Measurements from ENCODE around the gene RAB11B.
"Not testable (repeated sequence)": the region's sequence is repeated elsewhere in the genome, so short reads cannot be mapped to it uniquely, and the experiment has no call there.

RAB11B gene

DNA sequence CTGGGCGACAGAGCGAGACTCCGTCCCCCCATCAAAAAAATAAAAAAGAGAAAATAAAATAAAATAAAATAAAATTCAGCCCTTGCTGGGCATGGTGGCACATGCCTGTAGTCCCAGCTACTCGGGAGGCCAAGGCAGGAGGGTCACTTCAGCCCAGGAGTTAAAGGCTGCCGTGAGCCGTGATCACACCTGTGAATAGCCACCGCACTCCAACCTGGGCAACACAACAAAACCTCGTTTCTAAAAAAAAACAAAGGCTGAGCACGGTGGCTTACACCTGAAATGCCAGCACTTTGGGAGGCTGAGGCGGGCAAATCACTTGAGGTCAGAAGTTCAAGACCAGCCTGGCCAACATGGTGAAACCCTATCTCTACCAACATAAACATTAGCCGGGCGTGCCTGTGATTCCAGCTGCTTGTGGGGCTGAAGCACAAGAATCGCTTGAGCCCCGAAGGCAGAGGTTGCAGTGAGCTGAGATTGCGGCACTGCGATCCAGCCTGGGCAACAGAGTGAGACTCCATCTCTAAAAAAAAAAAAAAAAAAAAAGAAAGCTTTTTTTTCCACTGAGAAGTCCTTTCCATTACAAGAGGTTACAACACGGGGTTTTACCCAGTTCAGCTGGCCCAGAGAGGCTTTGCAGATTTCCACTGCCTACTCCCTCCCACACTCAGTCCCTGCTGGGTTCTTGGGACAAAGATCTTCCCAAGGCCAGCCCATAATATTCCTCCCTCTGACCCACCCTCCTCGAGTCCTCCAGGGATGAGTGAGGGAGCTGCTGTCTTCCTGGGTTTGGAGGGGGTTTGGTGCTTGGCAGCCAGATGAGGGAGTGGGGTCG lies 19.8 kb upstream of the RAB11B start:
- no peak for DNase-seq (ENCODE audit: low read depth in 2 of 2)

DNA sequence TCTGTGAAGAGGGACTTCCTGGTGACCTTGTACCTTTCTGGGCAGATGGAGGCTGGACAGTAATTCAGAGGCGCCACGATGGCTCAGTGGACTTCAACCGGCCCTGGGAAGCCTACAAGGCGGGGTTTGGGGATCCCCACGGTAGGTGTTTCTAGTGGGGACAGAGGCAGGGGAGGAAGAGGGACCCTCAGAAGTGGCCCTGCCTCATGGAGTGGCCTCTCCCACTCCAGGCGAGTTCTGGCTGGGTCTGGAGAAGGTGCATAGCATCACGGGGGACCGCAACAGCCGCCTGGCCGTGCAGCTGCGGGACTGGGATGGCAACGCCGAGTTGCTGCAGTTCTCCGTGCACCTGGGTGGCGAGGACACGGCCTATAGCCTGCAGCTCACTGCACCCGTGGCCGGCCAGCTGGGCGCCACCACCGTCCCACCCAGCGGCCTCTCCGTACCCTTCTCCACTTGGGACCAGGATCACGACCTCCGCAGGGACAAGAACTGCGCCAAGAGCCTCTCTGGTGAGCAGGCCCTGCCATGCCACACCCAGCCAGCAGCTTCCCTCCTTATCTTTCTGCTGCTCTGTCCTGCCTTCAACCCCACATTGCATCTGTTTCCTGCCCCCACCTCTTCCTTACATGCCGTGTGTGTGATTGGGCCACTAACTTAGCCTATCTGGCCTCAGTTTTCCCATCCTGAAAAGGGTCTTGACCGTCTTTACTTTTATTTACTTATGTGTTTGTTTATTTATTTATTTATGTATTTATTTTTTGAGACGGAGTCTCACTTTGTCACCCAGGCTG lies 19.0 kb upstream of the RAB11B start:
- no peak for DNase-seq (ENCODE audit: low read depth in 2 of 2)

DNA sequence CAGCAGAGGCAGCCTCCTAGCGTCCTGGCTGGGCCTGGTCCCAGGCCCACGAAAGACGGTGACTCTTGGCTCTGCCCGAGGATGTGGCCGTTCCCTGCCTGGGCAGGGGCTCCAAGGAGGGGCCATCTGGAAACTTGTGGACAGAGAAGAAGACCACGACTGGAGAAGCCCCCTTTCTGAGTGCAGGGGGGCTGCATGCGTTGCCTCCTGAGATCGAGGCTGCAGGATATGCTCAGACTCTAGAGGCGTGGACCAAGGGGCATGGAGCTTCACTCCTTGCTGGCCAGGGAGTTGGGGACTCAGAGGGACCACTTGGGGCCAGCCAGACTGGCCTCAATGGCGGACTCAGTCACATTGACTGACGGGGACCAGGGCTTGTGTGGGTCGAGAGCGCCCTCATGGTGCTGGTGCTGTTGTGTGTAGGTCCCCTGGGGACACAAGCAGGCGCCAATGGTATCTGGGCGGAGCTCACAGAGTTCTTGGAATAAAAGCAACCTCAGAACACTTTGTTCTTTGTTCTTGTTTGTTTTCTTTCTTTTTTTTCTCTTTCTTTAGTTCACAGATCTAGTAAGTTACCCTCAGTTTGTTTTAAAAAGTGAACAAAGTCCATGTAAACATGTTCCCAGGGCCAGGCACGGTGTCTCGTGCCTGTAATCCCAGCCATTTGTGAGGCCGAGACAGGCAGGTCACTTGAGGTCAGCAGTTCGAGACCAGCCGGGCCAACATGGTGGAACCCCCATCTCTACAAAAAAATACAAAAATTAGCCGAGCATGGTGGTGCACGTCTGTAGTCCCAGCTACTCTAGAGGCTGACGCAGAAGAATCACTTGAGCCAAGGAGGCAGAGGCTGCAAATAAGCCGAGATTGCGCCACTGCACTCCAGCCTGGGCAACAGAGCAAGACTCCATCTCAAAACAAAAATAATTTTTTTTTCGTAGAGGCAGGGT lies 16.0 kb upstream of the RAB11B start:
- DNase-seq (ENCODE audit: low read depth in 2 of 2), result no peak

DNA sequence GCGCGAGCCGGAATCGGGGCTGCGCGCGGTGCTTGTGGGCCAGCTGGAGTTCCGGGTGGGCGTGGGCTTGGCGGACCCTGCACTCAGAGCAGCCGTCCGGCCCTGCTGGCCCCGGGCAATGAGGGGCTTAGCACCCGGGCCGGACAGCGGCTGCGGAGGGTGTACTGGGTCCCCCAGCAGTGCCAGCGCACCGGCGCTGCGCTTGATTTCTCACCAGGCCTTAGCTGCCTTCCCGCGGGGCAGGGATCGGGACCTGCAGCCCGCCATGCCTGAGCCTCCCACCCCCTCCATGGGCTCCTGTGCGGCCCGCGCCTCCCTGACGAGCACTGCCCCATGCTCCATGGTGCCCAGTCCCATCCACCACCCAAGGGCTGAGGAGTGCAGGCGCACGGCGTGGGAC lies 14.4 kb upstream of the RAB11B start:
- DNase-seq (ENCODE audit: low read depth in 2 of 2), result not testable (repeated sequence)

DNA sequence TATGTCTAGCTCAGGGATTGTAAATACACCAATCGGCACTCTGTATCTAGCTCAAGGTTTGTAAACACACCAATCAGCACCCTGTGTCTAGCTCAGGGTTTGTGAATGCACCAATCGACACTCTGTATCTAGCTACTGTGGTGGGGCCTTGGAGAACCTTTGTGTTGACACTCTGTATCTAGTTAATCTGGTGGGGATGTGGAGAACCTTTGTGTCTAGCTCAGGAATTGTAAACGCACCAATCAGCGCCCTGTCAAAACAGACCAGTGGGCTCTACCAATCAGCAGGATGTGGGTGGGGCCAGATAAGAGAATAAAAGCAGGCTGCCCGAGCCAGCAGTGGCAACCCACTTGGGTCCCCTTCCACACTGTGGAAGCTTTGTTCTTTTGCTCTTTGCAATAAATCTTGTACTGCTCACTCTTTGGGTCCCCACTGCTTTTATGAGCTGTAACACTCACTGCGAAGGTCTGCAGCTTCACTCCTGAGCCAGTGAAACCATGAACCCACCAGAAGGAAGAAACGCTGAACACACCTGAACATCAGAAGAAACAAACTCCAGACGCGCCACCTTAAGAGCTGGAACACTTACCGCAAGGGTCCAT lies 13.7 kb upstream of the RAB11B start:
- DNase-seq (ENCODE audit: low read depth in 2 of 2), result not testable (repeated sequence)

DNA sequence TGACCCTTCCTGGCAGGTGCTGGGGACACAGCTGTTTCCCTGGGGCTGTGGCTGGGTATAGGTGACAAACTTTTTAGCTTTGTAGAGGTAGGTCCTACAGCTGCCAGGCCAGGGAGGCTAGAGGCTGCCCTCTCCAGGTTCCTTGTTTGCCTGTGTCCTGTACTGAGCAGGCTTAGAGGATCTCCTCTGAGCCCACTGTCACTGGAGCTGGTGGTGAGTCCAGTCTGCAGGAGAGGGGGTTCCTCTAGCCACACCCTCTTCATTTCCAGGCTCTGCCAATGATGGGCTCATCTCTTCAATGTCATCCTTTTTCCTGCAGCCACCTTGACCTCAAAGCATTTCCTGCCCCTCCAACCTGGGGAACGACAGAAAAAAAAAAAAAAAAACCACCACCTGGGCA lies 12.6 kb upstream of the RAB11B start:
- DNase-seq (ENCODE audit: low read depth in 2 of 2), result no peak

DNA sequence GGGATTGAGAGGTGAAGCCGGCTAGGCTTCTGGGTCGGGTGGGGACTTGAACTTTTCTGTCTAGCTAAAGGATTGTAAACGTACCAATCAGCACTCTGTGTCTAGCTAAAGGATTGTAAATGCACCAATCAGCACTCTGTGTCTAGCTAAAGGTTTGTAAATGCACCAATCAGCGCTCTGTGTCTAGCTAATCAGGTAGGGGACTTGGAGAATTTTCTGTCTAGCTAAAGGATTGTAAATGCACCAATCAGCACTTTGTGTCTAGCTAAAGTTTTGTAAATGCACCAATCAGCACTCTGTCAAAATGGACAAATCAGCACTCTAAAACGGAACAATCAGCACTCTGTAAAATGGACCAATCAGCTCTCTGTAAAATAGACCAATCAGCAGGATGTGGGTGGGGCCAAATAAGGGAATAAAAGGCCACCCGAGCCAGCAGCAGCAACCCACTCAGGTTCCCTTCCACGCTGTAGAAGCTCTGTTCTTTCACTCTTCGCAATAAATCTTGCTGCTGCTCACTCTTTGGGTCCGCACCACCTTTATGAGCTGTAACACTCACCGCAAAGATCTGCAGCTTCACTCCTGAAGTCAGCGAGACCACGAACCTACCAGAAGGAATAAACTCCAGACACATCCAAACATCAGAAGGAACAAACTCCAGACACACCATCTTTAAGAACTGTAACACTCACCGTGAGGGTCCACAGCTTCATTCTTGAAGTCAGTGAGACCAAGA lies 10.8 kb upstream of the RAB11B start:
- not testable (repeated sequence) for DNase-seq (ENCODE audit: low read depth in 2 of 2)

DNA sequence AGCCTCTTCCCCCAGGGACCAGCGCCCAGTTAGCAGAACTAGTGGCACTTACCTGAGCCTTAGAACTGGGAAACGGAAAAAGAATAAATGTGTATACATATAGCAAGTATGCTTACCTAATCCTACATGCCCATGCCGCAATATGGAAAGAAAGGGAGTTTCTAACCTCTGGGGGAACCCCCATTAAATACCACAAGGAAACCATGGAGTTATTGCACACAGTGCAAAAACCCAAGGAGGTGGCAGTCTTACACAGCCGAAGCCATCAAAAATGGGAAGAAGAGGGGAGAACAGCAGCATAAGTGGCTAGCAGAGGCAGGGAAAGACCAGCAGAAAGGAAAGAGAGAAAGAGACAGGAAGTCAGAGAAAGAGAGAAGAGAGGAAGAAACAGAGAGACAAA lies 5.6 kb upstream of the RAB11B start:
- not testable (repeated sequence) for DNase-seq (ENCODE audit: low read depth in 2 of 2)

DNA sequence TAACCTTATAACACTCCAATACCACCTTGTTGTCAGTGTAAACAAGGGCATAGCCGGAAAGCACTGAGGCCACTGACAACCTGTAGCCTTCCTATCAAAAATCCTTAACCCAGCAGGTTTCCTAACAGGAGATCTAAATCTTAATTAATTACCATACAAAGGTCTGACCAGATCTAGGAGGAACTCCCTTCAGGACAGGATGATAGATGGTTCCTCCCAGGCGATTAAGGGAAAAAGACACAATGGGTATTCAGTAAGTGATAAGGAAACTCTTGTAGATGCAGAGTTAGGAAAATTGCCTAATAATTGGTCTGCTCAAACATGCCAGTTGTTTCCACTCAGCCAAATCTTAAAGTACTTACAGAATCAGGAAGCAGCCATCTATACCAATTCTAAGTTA lies 5.1 kb upstream of the RAB11B start:
- DNase-seq (ENCODE audit: low read depth in 2 of 2), result not testable (repeated sequence)

DNA sequence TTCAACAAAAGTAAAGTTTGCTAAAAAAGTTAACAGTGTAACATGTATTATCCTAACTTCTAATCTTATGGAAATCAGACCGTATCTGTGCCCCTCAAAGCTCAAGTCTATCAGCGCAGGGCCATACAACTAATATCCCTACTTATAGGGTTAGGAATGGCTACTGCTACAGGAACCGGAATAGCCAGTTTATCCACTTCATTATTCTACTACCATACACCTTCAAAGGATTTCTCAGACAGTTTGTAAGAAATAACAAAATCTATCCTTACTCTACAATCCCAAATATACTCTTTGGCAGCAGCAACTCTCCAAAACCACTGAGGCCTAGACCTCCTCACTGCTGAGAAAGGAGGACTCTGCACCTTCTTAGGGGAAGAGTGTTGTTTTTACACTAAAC lies 4.6 kb upstream of the RAB11B start:
- DNase-seq (ENCODE audit: low read depth in 2 of 2), result not testable (repeated sequence)

DNA sequence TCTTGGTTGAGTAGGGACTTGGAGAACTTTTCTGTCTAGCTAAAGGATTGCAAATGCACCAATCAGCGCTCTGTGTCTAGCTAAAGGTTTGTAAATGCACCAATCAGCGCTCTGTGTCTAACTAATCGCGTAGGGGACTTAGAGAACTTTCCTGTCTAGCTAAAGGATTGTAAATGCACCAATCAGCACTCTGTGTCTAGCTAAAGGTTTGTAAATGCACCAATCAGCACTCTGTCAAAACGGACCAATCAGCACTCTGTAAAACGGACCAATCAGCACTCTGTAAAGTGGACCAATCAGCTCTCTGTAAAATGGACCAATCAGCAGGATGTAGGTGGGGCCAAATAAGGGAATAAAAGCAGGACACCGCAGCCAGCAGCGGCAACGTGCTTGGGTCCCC lies 3.7 kb upstream of the RAB11B start:
- DNase-seq (ENCODE audit: low read depth in 2 of 2), result not testable (repeated sequence)

DNA sequence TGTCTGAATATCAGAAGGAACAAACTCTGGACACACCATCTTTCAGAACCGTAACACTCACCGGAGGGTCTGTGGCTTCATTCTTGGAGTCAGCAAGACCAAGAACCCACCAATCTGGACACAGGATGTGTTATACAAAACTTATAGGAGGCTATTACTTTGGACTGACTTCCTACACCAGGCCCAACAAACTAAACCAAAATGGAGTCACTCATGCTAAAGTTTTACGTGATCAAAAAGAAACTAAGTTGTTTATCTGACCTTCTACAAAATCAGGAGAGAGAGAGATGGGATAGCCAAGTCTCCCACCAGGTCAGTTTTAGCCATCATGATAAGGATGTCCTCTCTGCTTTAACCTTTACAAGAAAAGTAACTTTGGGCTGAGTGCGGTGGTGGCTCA lies 3.2 kb upstream of the RAB11B start:
- no peak for DNase-seq (ENCODE audit: low read depth in 2 of 2)

DNA sequence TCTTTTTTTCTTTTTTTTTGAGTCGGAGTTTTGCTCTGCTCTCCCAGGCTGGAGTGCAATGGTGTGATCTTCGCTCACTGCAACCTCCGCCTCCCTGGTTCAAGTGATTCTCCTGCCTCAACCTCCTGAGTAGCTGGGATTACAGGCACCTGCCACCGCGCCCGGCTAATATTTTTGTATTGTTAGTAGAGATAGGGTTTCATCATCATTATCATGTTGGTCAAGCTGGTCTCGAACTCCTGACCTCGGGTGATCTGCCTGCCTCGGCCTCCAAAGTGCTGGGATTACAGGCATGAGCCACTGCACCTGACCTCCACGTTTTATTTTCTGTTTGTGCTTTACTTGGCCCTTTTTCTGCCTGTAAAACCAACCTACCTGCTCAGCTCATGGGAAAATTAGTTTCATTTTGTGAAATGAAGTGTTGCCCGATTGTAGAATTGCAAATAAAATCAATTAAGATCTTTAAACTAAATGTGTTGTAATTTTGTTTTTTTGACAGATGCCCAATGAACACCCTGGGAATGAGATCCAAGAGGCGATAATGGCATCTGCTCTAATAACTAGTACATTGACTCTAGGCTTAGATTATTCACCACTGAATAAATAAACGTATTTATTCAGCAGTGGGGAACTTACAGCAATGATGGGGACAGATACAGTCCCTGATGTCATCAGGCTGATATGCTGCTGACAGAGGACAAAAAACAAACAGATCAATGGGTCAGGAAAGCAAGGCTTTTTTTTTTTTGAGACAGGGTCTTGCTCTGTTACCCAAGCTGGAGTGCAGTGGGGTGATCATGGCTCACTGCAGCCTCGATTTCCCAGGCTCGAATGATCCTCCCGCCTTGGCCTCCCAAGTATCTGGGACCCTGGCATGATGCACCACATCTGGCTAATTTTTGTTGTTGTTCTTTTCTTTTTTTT lies 2.2 kb upstream of the RAB11B start:
- DNase-seq (ENCODE audit: low read depth in 2 of 2), result no peak

DNA sequence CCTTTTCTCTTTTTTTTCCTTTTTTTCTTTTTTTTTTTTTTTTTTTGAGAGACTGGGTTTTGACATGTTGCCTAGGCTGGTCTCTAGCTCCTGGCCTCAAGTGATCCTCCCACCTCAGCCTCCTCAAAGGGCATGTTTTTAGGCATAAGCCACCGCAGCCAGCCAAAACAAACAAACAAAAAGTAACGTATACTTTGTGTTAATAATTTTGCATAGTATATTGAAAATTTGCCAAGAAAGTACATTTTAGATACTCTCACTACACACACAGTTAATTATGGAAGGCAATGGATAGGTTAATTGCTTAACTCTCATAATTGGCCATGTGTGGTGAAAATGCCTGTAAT lies 1.6 kb upstream of the RAB11B start:
- no peak for DNase-seq (ENCODE audit: low read depth in 2 of 2)

DNA sequence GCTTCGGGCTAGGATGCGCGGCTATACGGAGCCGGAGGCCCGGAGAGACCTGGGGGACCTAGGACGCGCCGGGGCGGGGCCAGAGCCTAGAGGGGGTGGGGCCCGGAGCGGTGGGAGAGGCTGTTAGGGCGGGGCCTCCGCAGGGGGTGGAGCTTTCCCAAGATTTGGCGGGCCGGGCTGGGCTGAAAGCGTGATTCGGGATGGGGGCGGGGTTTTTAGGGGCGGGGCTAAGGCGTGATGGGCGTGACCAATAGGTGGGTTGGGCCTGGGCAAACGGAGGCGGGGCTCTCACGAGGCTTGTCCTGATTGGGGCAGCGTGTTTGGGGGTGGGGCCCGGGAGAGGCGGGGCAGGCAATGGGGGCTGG lies 439 bp downstream of the RAB11B start:
- DNase-seq (ENCODE audit: low read depth in 2 of 2), result peak; percentile 79 to 85

DNA sequence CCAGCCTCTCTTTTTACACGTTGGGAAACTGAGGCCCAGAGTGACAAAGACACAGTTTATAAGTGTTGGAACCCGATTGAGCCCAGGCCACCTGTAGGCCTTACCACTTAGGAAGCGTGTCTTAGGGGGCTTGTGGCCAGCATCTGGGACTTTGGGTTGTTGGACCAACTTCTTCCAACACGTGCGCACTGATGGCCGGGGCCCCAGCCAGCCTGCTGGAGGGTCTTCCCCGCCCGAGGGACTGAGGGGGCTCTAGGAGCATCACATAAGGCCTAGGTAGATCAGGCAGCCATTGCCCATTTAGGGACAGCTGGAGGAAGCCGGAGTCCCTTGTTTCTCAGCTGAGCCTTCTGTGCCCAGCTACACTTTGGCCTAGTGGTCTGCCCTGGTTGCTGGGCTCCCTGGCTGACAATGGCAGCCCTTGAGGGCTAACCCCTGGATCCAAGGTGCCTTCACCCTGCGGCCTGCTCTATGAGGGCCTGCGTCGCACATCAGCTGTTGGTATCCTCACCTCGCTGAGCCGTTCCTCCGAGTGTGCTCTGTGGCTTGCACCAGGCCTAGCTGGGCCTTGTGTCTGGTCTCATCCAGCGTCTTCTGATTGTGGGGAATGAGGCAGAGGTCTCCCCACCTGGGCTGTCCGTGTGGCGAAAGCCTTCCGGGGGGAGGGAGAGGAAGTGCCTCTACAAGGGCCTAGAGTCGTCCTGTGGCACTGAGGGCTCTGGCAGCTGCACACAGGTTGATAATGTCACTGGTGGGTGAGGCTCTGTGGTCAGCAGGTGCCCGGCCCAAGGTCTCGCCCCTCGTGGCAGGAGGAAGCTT lies 1.2 kb downstream of the RAB11B start:
- no peak for DNase-seq (ENCODE audit: low read depth in 2 of 2)

DNA sequence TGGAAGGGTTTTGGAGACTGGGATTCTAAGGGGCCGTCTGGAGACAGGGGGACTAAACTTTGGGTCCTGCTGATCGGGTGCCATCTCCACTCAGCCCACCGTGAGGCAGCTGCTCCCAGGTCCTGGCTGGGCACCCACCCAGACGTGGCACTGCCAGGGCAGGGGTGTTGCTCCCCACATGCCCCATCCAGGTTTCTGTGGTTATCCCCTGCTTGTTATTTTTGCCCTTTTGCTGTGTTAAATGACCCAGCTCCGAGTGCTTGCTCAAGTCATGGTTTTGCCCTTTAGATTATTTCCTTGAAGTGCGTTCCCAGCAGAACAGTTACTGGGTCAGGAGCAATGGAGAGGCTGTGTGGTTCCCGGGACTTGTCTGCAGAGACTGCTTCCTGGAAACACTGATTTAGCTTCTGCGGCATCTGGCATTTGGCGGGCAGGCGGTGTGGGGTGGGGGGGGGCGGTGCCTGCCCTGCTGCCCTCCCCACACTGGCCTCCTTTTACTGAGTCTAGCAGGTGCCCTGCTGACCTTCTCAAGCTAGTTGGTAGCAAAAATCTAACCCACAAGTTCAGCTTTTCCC lies 1.9 kb downstream of the RAB11B start:
- no peak for DNase-seq (ENCODE audit: low read depth in 2 of 2)

DNA sequence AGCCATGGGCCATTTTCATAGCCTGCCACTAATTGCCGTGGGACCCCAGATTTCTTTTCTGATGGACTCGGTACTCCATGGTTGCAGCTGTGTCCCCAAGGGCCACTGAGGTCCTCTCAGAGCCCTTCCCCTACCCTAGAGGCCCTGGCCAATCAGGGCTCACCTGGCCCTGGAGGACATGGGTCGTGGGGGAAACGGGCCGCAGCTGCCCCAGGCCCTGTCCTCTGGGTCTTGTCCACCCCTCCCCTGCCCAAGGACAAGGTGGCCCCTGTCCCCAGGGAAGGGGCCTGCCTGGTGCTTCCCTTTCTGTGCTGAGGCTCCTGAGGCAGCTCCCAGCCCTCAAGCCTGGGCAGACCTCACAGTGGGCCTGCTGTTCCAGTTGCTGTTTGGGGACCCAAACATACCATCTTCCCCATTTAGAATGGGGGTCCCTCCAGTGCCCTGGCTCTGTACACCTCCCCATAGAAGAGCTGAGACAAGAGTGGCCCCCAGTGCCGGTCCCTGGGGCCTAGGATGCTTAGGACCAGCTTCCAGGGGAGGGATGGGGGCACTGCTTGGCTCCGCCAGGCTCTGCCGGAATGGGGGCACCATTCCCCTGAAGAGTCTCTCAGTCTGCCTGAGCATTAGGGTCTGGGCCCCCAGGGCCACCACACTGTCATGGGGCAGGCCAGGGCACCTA lies 3.2 kb downstream of the RAB11B start:
- DNase-seq (ENCODE audit: low read depth in 2 of 2), result no peak

All from stimulated activated CD8-positive, alpha-beta memory T cell treated with anti-CD3 and anti-CD28 coated beads, Interleukin-7, amount 100 ng/mL, for 4 hours (primary cell).